GM18508 (cell line): Measurements from ENCODE around the gene ZNF574.

Experiments used
- ATAC-seq: cut with Tn5 transposase; IDR thresholded peaks from one replicate; pipeline ENCODE4 v1.9.1; 2021; ENCODE audit warnings: moderate number of reproducible peaks; ENCODE audit not compliant: insufficient read depth, unreplicated experiment

The ZNF574 gene

GRCh38 chr19:42057846-42058245, 18.1 kb upstream of the ZNF574 start:
- no peak for ATAC-seq

- no peak for ATAC-seq
Observed at GRCh38 chr19:42059196-42059595, 16.8 kb upstream of the ZNF574 start.

- ATAC-seq = no peak
Observed at GRCh38 chr19:42060117-42060516, 15.8 kb upstream of the ZNF574 start.

- ATAC-seq = no peak
Observed at GRCh38 chr19:42062381-42062780, 13.6 kb upstream of the ZNF574 start.

GRCh38 chr19:42064432-42064831, 11.5 kb upstream of the ZNF574 start:
- no peak for ATAC-seq

- no peak for ATAC-seq
Observed at GRCh38 chr19:42065051-42065450, 10.9 kb upstream of the ZNF574 start.

GRCh38 chr19:42065511-42065910, 10.5 kb upstream of the ZNF574 start:
- ATAC-seq = no peak

GRCh38 chr19:42066075-42066754, 9.8 kb upstream of the ZNF574 start:
- ATAC-seq = no peak

GRCh38 chr19:42067315-42067888, 8.6 kb upstream of the ZNF574 start:
- ATAC-seq = no peak

- ATAC-seq = no peak
Observed at GRCh38 chr19:42068361-42068755, 7.6 kb upstream of the ZNF574 start.

GRCh38 chr19:42068756-42069571, 7.0 kb upstream of the ZNF574 start:
- no peak for ATAC-seq

GRCh38 chr19:42069619-42070351, 6.2 kb upstream of the ZNF574 start, which contains the start of gene GRIK5:
TSS of gene GRIK5 (minus strand) at chr19:42070206. CDS start at chr19:42065770, 4,436 bp downstream.
- ATAC-seq = no peak

- ATAC-seq = no peak
Observed at GRCh38 chr19:42071247-42071646, 4.7 kb upstream of the ZNF574 start.

GRCh38 chr19:42074513-42075363, 1.2 kb upstream of the ZNF574 start:
- ATAC-seq = no peak

GRCh38 chr19:42075364-42075615, 676 bp upstream of the ZNF574 start:
- ATAC-seq = no peak

- ATAC-seq = no peak
Observed at GRCh38 chr19:42076380-42076944, 496 bp downstream of the ZNF574 start.

- no peak for ATAC-seq
Observed at GRCh38 chr19:42078058-42078457, 2.1 kb downstream of the ZNF574 start.

- ATAC-seq = no peak
Observed at GRCh38 chr19:42078538-42079275, 2.7 kb downstream of the ZNF574 start.

- ATAC-seq = no peak
Observed at GRCh38 chr19:42079276-42079669, 3.3 kb downstream of the ZNF574 start.
